GM21619 (cell line): Measurements from ENCODE around the gene MARK4.
"Not testable (repeated sequence)": the region's sequence is repeated elsewhere in the genome, so short reads cannot be mapped to it uniquely, and the experiment has no call there.

Source experiments
- ATAC-seq: cut with Tn5 transposase; IDR thresholded peaks from one replicate; pipeline ENCODE4 v1.9.1; 2021; ENCODE audit not compliant: unreplicated experiment

The MARK4 gene

GRCh38 chr19:45243144-45243732 lies 7.8 kb upstream of the MARK4 start:
- ATAC-seq = no peak

- ATAC-seq = no peak
These were observed 6.8 kb upstream of the MARK4 start for GRCh38 chr19:45244133-45244794.

GRCh38 chr19:45245334-45245787 lies 5.7 kb upstream of the MARK4 start, which contains the start of gene EXOC3L2:
EXOC3L2 (minus strand) TSS chr19:45245407; CDS start chr19:45239045, 6,362 bp downstream.
- ATAC-seq = no peak

- no peak for ATAC-seq
These were observed 5.2 kb upstream of the MARK4 start for GRCh38 chr19:45245826-45246225.

- no peak for ATAC-seq
These were observed 3.9 kb upstream of the MARK4 start for GRCh38 chr19:45247136-45247535.

- ATAC-seq = no peak
These were observed 1.6 kb upstream of the MARK4 start for GRCh38 chr19:45249261-45250033.

GRCh38 chr19:45250216-45250831 lies 747 bp upstream of the MARK4 start:
- ATAC-seq = no peak

GRCh38 chr19:45251452-45252354 lies 632 bp downstream of the MARK4 start:
- no peak for ATAC-seq

- no peak for ATAC-seq
These were observed 2.4 kb downstream of the MARK4 start for GRCh38 chr19:45253396-45254027.

- ATAC-seq = no peak
These were observed 3.0 kb downstream of the MARK4 start for GRCh38 chr19:45254044-45254531.

- no peak for ATAC-seq
These were observed 4.6 kb downstream of the MARK4 start for GRCh38 chr19:45255611-45256157.

- no peak for ATAC-seq
These were observed 5.8 kb downstream of the MARK4 start for GRCh38 chr19:45256836-45257235.

GRCh38 chr19:45258862-45259261 lies 7.8 kb downstream of the MARK4 start:
- ATAC-seq = no peak

- ATAC-seq = no peak
These were observed 11.5 kb downstream of the MARK4 start for GRCh38 chr19:45262570-45262969.

- no peak for ATAC-seq
These were observed 11.9 kb downstream of the MARK4 start for GRCh38 chr19:45263013-45263412.

GRCh38 chr19:45264781-45265317 lies 13.8 kb downstream of the MARK4 start:
- no peak for ATAC-seq

GRCh38 chr19:45265375-45265774 lies 14.3 kb downstream of the MARK4 start:
- no peak for ATAC-seq

GRCh38 chr19:45267296-45267695 lies 16.2 kb downstream of the MARK4 start:
- ATAC-seq = no peak

GRCh38 chr19:45269939-45270338 lies 18.9 kb downstream of the MARK4 start:
- ATAC-seq = not testable (repeated sequence)
